DND-41 (cell line): ENCODE results near the gene ACTL10.
A peak's percentile ranks its signal among the peaks of the same experiment; 100 is the strongest.

Source experiments
- ATAC-seq: fragments of 200-7000 bp; cut with Tn5 transposase; 3 replicates; pipeline ENCODE4 v1.9.1; 2021; ENCODE audit warnings: low read depth; ENCODE audit not compliant: insufficient read depth
- DNase-seq: peaks from one replicate; pipeline ENCODE4 v3.0.0-alpha.2; 2020
- H2AFZ ChIP-seq: 2 replicates; pipeline ENCODE4 v1.6.0; 2012; ENCODE audit warnings: low read depth, low read length
- H3K27ac ChIP-seq: 2 replicates; pipeline ENCODE4 v1.5.1; 2012; ENCODE audit warnings: low read length, inconsistent platforms
- H3K27me3 ChIP-seq: fragments of 200-600 bp; sonication (generic); 2 replicates; pipeline ENCODE4 v1.6.0; 2012; ENCODE audit warnings: low read length, mild to moderate bottlenecking, inconsistent platforms; ENCODE audit not compliant: insufficient read depth, poor library complexity
- H3K36me3 ChIP-seq: 2 replicates; pipeline ENCODE4 v1.5.1; 2012; ENCODE audit warnings: low read length, inconsistent platforms; ENCODE audit not compliant: insufficient read depth
- H3K4me1 ChIP-seq: 2 replicates; pipeline ENCODE4 v1.5.1; 2012; ENCODE audit warnings: mild to moderate bottlenecking, low read length; ENCODE audit not compliant: insufficient read depth
- H3K4me2 ChIP-seq: 2 replicates; pipeline ENCODE4 v1.6.0; 2012; ENCODE audit warnings: mild to moderate bottlenecking, moderate library complexity, low read length, inconsistent platforms; ENCODE audit not compliant: insufficient read depth
- H3K4me3 ChIP-seq, 2 experiments: fragments of 200-600 bp in 1 of 2; shearing (Covaris generic) in 1 of 2; 2 replicates each; pipeline ENCODE4 v1.5.1; 2012 to 2016; ENCODE audit warnings: inconsistent platforms in 2 of 2, low read length in 2 of 2, mild to moderate bottlenecking in 2 of 2, low read depth in 1 of 2, moderate library complexity in 1 of 2
- H3K79me2 ChIP-seq: 2 replicates; pipeline ENCODE4 v1.6.0; 2012; ENCODE audit warnings: low read length, inconsistent platforms; ENCODE audit not compliant: insufficient read depth
- H3K9ac ChIP-seq: 2 replicates; pipeline ENCODE4 v1.6.0; 2012; ENCODE audit warnings: low read depth, mild to moderate bottlenecking, inconsistent platforms, low read length, moderate library complexity
- H3K9me3 ChIP-seq: 2 replicates; pipeline ENCODE4 v1.5.1; 2012; ENCODE audit warnings: low read length, moderate library complexity, mild to moderate bottlenecking, inconsistent platforms; ENCODE audit not compliant: insufficient read depth, severe bottlenecking
- H4K20me1 ChIP-seq: 2 replicates; pipeline ENCODE4 v1.6.0; 2012; ENCODE audit warnings: low read length; ENCODE audit not compliant: insufficient read depth
- EZH2 ChIP-seq: IDR thresholded peaks from 3 replicates; pipeline ENCODE4 v1.6.1; 2012; ENCODE audit warnings: borderline replicate concordance, low read depth, mild to moderate bottlenecking, moderate library complexity, low read length, inconsistent platforms; ENCODE audit not compliant: severe bottlenecking
- TF ChIP-seq, protein P1 (sequence below): IDR thresholded peaks from 2 replicates; pipeline ENCODE4 v1.5.1; 2012; ENCODE audit warnings: borderline replicate concordance, low read length, moderate library complexity, mild to moderate bottlenecking; ENCODE audit not compliant: poor library complexity, severe bottlenecking; ENCODE audit errors: extremely low read depth

Gene ACTL10

DNA sequence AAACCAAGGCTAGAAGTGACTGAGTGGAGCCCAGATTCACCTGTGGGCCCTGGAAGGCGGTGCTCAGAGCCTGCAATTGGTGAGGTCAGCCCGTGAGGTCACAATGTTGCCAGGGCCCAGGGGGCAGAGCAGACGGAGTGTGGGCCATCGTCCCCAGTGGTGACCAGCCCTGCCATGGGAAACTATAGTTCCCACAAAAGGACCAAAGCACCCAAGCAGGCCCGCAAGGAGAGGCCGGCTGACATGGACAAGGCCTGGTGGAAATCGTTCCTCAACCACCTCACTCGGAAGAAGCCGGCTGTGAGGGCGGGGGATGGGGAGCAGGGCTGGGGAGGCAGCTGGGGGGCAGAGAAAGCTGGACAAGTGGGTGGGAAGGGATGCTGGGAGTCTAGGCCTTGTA, 4.6 kb upstream of the ACTL10 start, which contains the start of gene C20orf144:
C20orf144 (plus strand) TSS at position 156 of the 400 bp plus-strand sequence; CDS start at position 175, 19 bp downstream.
- Histone ChIP-seq H3K4me2 (peak within 1 kb of the TSS; percentile 84), H3K27me3 (no peaks in the 10 kb centered on the region), H3K27ac (peak within 1 kb of the TSS; percentile 88), H3K9me3 (no peaks in the 10 kb centered on the region), H3K4me3 (peak within 1 kb of the TSS; percentile 59 to 84; a peak in 3 of 4 replicates), H3K36me3 (peaks cover 3% of the 10 kb centered on the region; the same call in 1 of the 2 replicates), H2AFZ (peak within 1 kb of the TSS; percentile 94), H4K20me1 (no peaks in the 10 kb centered on the region), H3K9ac (peak within 1 kb of the TSS; percentile 92), H3K4me1 (peaks cover 21% of the 10 kb centered on the region), H3K79me2 (no peaks in the 10 kb centered on the region)
- ATAC-seq: no peak
- TF ChIP-seq EZH2: no peak
- TF ChIP-seq, protein P1, sequence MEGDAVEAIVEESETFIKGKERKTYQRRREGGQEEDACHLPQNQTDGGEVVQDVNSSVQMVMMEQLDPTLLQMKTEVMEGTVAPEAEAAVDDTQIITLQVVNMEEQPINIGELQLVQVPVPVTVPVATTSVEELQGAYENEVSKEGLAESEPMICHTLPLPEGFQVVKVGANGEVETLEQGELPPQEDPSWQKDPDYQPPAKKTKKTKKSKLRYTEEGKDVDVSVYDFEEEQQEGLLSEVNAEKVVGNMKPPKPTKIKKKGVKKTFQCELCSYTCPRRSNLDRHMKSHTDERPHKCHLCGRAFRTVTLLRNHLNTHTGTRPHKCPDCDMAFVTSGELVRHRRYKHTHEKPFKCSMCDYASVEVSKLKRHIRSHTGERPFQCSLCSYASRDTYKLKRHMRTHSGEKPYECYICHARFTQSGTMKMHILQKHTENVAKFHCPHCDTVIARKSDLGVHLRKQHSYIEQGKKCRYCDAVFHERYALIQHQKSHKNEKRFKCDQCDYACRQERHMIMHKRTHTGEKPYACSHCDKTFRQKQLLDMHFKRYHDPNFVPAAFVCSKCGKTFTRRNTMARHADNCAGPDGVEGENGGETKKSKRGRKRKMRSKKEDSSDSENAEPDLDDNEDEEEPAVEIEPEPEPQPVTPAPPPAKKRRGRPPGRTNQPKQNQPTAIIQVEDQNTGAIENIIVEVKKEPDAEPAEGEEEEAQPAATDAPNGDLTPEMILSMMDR: no peak
- DNase-seq: no peak

DNA sequence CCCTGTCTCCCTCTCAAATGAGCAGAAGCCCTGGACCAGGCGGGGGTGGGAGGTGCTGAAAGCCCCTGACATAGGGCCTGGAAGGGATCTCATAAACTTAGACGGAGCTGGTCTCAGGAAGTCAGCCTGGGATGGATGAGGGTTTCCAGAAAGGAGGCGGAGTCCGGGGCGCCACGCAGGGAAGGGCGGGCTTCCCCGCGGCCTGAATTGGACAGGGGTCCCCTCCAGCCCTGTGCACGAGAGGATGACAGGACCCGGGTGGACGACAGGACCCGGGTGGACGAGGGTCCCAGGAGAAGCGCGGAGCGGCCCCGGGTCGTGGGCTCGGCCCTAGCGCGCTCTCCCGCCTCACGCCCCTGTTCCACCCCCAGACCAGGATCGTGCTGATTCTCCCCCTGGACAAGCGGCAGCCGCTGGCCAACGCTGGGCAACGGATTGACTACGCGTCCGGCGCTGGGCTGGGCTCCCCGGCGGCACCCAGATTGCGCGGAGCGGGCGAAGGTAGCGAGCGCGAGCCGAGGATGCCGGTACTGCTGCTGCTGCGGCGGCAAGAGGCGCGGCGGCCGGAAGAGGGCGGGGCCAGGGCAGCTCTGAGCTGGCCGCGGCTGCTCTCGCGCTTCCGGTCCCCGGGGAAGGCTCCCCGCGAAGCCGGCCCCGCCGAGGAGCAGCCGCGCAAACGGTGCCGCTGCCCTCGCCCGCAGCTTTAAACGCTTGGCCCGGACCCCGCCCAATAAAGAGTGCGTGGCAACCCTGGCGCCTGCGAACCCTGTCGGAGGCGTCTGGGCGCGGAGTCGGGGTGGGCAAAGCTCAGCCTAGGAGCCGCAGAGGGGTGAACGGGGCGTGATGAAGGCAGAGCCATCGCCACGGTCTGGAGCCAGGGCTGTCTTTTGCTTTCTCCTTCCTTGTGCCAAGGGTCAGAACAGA, 3.3 kb upstream of the ACTL10 start:
- H3K4me2 ChIP-seq: peak overlapping the region; percentile 84
- H4K20me1 ChIP-seq: no peaks in the 10 kb centered on the region
- TF ChIP-seq EZH2: no peak
- TF ChIP-seq, protein P1: no peak
- H3K4me3 ChIP-seq: peak overlapping the region; percentile 59 to 84; a peak in 3 of 4 replicates
- ATAC-seq: peak; percentile 94
- peaks cover 1% of the 10 kb centered on the region; the same call in 1 of the 2 replicates for H3K36me3 ChIP-seq
- DNase-seq: peak; percentile 89
- H3K4me1 ChIP-seq: peaks cover 21% of the 10 kb centered on the region
- no peaks in the 10 kb centered on the region for H3K9me3 ChIP-seq
- peak overlapping the region; percentile 92 for H3K9ac ChIP-seq
- no peaks in the 10 kb centered on the region for H3K79me2 ChIP-seq
- H2AFZ ChIP-seq: peak overlapping the region; percentile 94
- H3K27me3 ChIP-seq: no peaks in the 10 kb centered on the region
- H3K27ac ChIP-seq: peak overlapping the region; percentile 88

DNA sequence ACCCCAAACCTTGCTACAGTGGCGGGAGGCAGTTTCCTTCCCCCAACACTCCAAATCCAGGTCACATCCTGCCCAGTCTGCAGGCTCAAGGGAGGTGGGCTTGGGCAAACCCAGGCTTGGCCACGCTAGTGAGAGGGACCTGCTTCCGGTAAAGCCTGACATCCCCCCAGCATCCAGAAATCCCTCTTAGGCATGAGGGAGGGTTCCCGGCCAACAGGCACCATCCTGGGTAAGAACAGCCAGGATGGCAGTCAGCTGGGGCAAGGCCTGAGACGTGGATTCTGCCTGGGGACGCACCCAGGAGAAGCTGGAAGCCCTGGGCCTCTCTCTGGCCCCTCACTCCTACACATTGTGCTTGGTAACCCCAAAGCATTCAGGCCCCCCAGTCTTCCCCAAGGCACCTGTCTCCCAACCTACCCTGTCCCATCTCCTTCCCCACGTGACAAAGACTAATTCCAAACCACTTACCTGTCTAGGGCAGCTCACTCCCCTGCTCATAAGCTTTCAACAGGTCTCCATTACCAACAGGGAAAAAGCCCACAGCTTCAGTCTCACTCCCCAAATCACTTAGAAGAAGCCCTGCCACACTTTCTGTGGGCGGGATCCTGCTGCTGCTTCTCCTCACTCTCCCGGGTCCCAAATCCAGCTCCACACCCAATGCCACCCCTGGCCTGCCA, 2.5 kb upstream of the ACTL10 start:
- H3K4me1 ChIP-seq: peaks cover 21% of the 10 kb centered on the region
- H3K4me3 ChIP-seq: peak overlapping the region; percentile 59 to 84; a peak in 3 of 4 replicates
- H3K27me3 ChIP-seq: no peaks in the 10 kb centered on the region
- H3K79me2 ChIP-seq: no peaks in the 10 kb centered on the region
- TF ChIP-seq, protein P1: no peak
- no peak for TF ChIP-seq EZH2
- ATAC-seq: peak; percentile 12; the same call in 2 of the 3 replicates
- no peak for DNase-seq
- no peaks in the 10 kb centered on the region for H4K20me1 ChIP-seq
- H2AFZ ChIP-seq: peak overlapping the region; percentile 94
- H3K4me2 ChIP-seq: peak overlapping the region; percentile 84
- no peaks in the 10 kb centered on the region for H3K9me3 ChIP-seq
- peaks cover 9% of the 10 kb centered on the region; the same call in 1 of the 2 replicates for H3K36me3 ChIP-seq
- peak overlapping the region; percentile 88 for H3K27ac ChIP-seq
- peak overlapping the region; percentile 92 for H3K9ac ChIP-seq
